HL-60/S4 treated with phorbol 12-myristate 13-acetate at 8.2 ng/mL for 4 days and 3 days (cell line): ENCODE measurements around the gene GOLGA8B.
"Not testable (repeated sequence)": the region's sequence is repeated elsewhere in the genome, so short reads cannot be mapped to it uniquely, and the experiment has no call there.

ENCODE experiments used
- in situ Hi-C: fragments of 300-500 bp; cut with MboI; formaldehyde crosslinking; loops from 2 replicates; pipeline ENCODE4 v1.15.0; 2022; ENCODE audit warnings: low sequenced_read_pairs

GOLGA8B gene

GRCh38 chr15:34583399-34584329 lies at the start of gene GOLGA8B:
GOLGA8B (minus strand) TSS chr15:34583651; CDS start chr15:34535912, 47,739 bp downstream.
- in situ Hi-C loops: no loop called here

- in situ Hi-C loops: not testable (repeated sequence)
Measured at GRCh38 chr15:34633165-34633564, 49.7 kb upstream of the GOLGA8B start.

GRCh38 chr15:34628577-34629152 lies 45.2 kb upstream of the GOLGA8B start:
- in situ Hi-C loops: no loop called here

- in situ Hi-C loops: no loop called here
Measured at GRCh38 chr15:34625007-34625406, 41.6 kb upstream of the GOLGA8B start.

GRCh38 chr15:34621675-34622074 lies 38.2 kb upstream of the GOLGA8B start:
- in situ Hi-C loops: no loop called here

GRCh38 chr15:34620814-34621213 lies 37.4 kb upstream of the GOLGA8B start:
- in situ Hi-C loops: no loop called here

GRCh38 chr15:34620142-34620541 lies 36.7 kb upstream of the GOLGA8B start:
- in situ Hi-C loops: no loop called here

GRCh38 chr15:34619151-34619550 lies 35.7 kb upstream of the GOLGA8B start:
- in situ Hi-C loops: no loop called here

- in situ Hi-C loops: no loop called here
Measured at GRCh38 chr15:34618073-34618472, 34.6 kb upstream of the GOLGA8B start.

GRCh38 chr15:34616613-34617012 lies 33.2 kb upstream of the GOLGA8B start:
- in situ Hi-C loops: no loop called here

- in situ Hi-C loops: no loop called here
Measured at GRCh38 chr15:34613997-34614396, 30.5 kb upstream of the GOLGA8B start.

- in situ Hi-C loops: no loop called here
Measured at GRCh38 chr15:34613301-34613700, 29.9 kb upstream of the GOLGA8B start.

GRCh38 chr15:34610354-34610753 lies 26.9 kb upstream of the GOLGA8B start:
- in situ Hi-C loops: no loop called here

GRCh38 chr15:34609102-34610057 lies 25.9 kb upstream of the GOLGA8B start:
- in situ Hi-C loops: no loop called here

GRCh38 chr15:34608517-34608916 lies 25.1 kb upstream of the GOLGA8B start:
- in situ Hi-C loops: no loop called here

GRCh38 chr15:34607832-34608231 lies 24.4 kb upstream of the GOLGA8B start:
- in situ Hi-C loops: no loop called here

- in situ Hi-C loops: no loop called here
Measured at GRCh38 chr15:34606545-34606944, 23.1 kb upstream of the GOLGA8B start.

- in situ Hi-C loops: no loop called here
Measured at GRCh38 chr15:34606131-34606530, 22.7 kb upstream of the GOLGA8B start.

GRCh38 chr15:34603095-34603494 lies 19.6 kb upstream of the GOLGA8B start:
- in situ Hi-C loops: no loop called here

- in situ Hi-C loops: no loop called here
Measured at GRCh38 chr15:34600923-34601322, 17.5 kb upstream of the GOLGA8B start.
